ENCODE results near the gene ZNF888. TPM values are rescaled to one million over a fixed set of nuclear protein-coding genes. Genes with fewer than 3 reads are reported as not detected.

ZNF888 gene
- total and polyA plus RNA-seq, 2 donors (not counting 1 experiment from before 2014, with no cell fraction given): 2.7 to 15.6 TPM

- 95% methylated on average over 12 of the region's 17 CpGs for WGBS (ENCODE audit: insufficient coverage)
- Histone ChIP-seq H3K9me3 (ENCODE audit: control extremely low read depth in 1 of 3, control insufficient read depth in 2 of 3, insufficient read depth in 1 of 3, low read length in 2 of 3) (peaks cover 3 to 59% (median 29%) of the 10 kb centered on the region in 3 donors), H3K79me2 (ENCODE audit: control insufficient read depth, insufficient read depth, low read length) (peaks cover 24% of the 10 kb centered on the region), H3K4me1 (ENCODE audit: control insufficient read depth in 2 of 2, insufficient read depth in 2 of 2, low read length in 2 of 2) (peaks cover 6 to 20% of the 10 kb centered on the region in 2 donors), H3K27ac (ENCODE audit: low read length in 2 of 2) (no peak overlapping the region), H3K4me2 (replicated peaks; ENCODE audit: low read depth, low read length, poor library complexity, severe bottlenecking) (no peak overlapping the region), H4K20me1 (ENCODE audit: control insufficient read depth, insufficient read depth, low read length, poor library complexity, severe bottlenecking) (no peaks in the 10 kb centered on the region), H2AFZ (ENCODE audit: insufficient read depth, low read depth, low read length, poor library complexity, severe bottlenecking) (no peak overlapping the region), H3K4me3 (ENCODE audit: control extremely low read depth in 1 of 5, extremely low read depth in 1 of 5, insufficient read depth in 1 of 5, low read depth in 2 of 5, low read length in 4 of 5) (no peak overlapping the region), H3K9ac (ENCODE audit: low read length) (no peak overlapping the region), H3K36me3 (replicated peaks in 1 of 2; ENCODE audit: control extremely low read depth in 1 of 2, control insufficient read depth in 1 of 2, extremely low read depth in 1 of 2, insufficient read depth in 2 of 2, low read length in 1 of 2) (no peaks in the 10 kb centered on the region), H3K27me3 (replicated peaks in 1 of 4; ENCODE audit: control extremely low read depth in 1 of 4, control insufficient read depth in 3 of 4, insufficient read depth in 4 of 4, low read length in 3 of 4) (no peaks in the 10 kb centered on the region)
- H3K4me3 Mint-ChIP-seq: peak overlapping the region; percentile 39
- peaks cover 22% of the 10 kb centered on the region for H3K4me1 Mint-ChIP-seq
- intact Hi-C loops (cut with micrococcal nuclease): loop anchor here (2.0 to 10.0 kb wide), 3 partner anchors 21 to 421 kb away; partner anchors contain the start of genes ZNF525, ZNF808 and ZNF888
- POLR2A ChIA-PET: interaction anchor here (0.6 kb wide), 1 partner anchor 31 kb away, joined by 3 read pairs; no protein-coding TSS in a partner anchor
- no peak for TF ChIP-seq EZH2 (IDR thresholded peaks at IDR 0.05; ENCODE audit: borderline replicate concordance, insufficient read depth, low read depth, low read length, poor library complexity, severe bottlenecking)
- no peak for TF ChIP-seq CTCF (IDR thresholded peaks at IDR 0.05)
- CTCF ChIA-PET: no interaction called here
- no peaks in the 10 kb centered on the region for H3K9me3 Mint-ChIP-seq (ENCODE audit: insufficient read depth)
- DNase-seq (no peak), ATAC-seq (ENCODE audit: low read depth) (no peak)
- no peak overlapping the region for H3K27ac Mint-ChIP-seq
- no peaks in the 10 kb centered on the region for H3K27me3 Mint-ChIP-seq
Observed at GRCh38 chr19:52943884-52944643, 20.8 kb upstream of the ZNF888 start.

Data from B cell (primary cell).